DMS53 treated with DMSO at 0.1 percent for 48 hours (cell line): ENCODE results near the gene ACAD11.
A peak's percentile ranks its signal among the peaks of the same experiment; 100 is the strongest.
"Not testable (repeated sequence)": the region's sequence is repeated elsewhere in the genome, so short reads cannot be mapped to it uniquely, and the experiment has no call there.

Experiments used
- DNase-seq: peaks from one replicate; lab custom pipeline; 2025; ENCODE audit not compliant: unreplicated experiment; lab: John Stamatoyannopoulos, UW

The ACAD11 gene

DNA sequence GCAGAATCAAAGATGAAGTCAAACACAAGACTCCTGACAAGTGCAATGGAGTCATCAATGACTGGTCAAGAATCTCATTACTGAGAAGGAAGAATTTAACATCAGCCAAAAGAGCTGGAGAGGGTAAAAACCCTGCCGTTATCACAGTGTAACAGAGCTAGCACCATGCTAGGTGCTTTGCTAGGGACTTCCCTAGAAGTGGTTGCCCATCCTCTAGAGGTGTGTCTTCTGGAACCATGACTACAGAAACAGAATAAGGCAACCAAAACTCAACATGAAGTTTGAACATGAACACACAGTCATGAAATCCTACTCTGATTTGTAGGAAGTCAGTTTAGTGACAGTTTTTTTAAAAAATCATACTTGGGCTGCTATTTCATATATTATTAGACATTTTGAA, 9.5 kb downstream of the ACAD11 start:
- no peak for DNase-seq

GRCh38 chr3:132645058-132645457, 14.6 kb downstream of the ACAD11 start:
- DNase-seq = peak; percentile 61

- DNase-seq = no peak
Observed at GRCh38 chr3:132643366-132643765, 16.2 kb downstream of the ACAD11 start.

- DNase-seq = no peak
Observed at GRCh38 chr3:132642539-132642847, 17.1 kb downstream of the ACAD11 start.

- DNase-seq = peak; percentile 34
Observed at GRCh38 chr3:132641837-132642538, 17.6 kb downstream of the ACAD11 start.

- DNase-seq = not testable (repeated sequence)
Observed at GRCh38 chr3:132641427-132641826, 18.2 kb downstream of the ACAD11 start.

GRCh38 chr3:132638706-132639105, 20.9 kb downstream of the ACAD11 start:
- DNase-seq = no peak

GRCh38 chr3:132637590-132637989, 22.0 kb downstream of the ACAD11 start:
- DNase-seq = no peak

DNA sequence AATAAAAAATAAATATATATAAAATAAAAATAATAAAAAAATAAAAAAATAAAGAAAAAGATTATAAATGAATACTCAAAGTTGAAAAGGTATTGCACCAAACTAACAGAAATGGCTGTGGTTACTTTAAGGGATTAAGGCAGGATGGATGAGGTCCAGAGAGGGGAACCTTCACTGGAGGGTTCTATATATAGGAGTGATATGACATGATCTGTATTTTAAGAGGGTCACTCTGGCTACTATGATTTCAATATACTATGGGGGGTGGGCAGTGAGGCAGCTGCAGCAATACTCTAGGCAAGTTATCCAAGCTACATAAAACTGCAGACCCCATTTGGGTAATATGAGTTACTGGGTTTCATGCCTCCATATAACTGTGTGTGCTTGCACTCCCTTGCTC, 24.6 kb downstream of the ACAD11 start:
- DNase-seq = no peak

DNA sequence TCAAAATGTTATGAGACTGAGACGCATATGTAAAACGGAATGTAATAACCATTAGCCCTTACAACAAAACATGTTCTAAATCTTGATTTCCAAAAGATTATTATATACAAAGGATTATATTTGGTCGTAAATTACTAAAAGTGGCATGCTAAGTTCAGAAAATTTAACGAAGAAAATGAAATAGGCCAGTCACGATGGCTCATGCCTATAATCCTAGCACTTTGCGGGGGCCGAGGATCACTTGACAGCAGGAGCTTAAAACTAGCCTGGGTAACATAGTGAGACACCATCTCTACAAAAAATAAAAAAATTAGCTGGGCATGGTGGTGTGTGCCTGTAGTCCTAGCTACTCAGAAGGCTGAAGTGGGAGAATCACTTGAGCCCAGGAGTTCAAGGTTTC, 29.0 kb downstream of the ACAD11 start:
- DNase-seq = no peak

DNA sequence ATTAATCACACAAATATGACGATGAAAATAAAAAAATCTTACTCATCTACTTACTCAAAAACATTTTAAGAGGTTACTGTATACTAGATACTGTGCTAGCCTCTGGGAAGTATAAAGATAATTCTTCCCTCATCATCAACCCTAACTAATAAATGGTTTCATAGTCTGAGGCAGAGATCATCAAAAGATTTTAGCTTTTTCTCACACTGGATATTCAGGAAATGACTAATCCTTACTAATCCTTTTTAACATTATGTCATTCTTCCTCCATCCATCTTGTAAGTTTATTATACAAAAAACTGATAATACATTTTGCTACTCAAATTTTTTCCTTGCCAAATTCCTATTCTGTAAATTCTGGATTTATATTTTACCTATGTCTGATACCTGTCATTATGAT, 29.7 kb downstream of the ACAD11 start:
- no peak for DNase-seq

DNA sequence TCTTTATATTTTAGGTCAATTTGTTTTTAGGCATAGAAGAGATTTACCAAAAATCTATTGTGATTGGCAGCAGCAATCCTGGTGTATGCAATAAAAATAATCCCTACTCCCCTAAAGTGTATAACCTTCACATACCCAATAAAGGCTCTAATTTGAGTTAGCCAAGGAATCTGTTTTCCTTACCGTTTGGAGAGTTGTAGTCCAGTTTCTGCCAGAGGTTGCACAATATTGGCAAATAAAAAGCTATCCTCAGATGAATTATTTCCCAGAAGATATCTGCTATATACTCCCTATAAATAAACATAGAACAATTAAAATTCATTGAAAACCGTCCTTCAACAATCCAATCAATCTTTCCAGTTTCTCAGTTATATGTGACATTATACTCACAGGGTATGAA, 31.5 kb downstream of the ACAD11 start:
- DNase-seq = no peak

DNA sequence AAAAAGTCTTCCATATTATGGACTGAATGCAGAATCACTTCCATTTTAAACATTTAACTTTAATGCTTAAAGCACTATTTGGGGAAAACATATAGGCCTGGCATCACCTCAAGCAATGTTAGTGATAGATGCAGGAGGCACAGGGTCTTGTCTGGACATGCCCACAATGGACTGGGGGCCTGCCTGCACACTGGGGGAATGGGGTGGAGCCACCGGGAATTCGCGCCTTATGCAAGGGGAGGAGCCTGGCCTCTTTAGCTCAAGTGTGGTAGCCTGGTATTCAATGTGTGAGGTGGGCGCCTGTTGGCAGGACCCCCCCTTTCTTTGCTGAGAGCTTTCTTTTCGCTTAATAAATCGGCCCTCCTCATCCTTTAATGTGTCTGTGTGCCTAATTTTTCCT, 32.7 kb downstream of the ACAD11 start:
- DNase-seq = no peak

GRCh38 chr3:132625613-132626012, 34.0 kb downstream of the ACAD11 start:
- no peak for DNase-seq

DNA sequence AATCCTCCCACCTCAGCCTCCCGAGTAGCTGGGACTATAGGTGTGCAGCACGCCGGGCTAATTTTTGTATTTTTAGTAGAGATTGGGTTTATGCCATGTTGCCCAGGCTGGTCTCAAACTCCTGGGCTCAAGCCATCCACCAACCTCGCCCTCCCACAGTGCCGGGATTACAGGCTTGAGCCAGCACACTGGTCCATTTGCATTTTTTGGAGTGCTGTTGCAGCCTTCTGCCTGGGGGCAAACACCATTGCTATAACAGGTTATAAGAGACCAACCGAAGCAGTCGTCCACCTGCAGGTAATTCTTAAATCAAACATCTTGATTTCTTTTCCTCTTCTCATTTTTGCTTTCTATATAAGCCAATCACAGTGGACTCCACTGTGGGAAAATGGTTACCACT, 34.8 kb downstream of the ACAD11 start:
- DNase-seq = no peak

GRCh38 chr3:132623646-132624045, 36.0 kb downstream of the ACAD11 start:
- DNase-seq = no peak

DNA sequence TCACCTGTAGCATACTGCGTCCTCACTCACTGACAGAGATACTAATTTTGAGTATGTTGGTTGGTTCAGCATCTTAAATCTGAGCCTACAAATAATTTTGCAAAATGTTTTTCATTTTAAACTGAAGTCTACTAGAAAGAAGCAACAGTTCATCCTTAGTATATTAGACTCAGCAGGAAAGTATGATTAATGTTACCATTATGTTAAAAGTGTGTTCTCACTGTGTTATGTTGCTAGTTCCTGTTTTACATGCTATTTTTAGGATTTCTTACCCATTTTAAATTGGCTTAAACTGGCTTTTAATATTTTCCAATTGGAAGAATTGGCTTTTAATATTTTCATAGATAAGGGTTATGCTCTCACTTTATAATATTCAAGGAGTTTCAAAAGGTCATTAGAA, 36.8 kb downstream of the ACAD11 start:
- DNase-seq = no peak

GRCh38 chr3:132622148-132622547, 37.5 kb downstream of the ACAD11 start:
- no peak for DNase-seq

- no peak for DNase-seq
Observed at GRCh38 chr3:132616780-132617179, 42.8 kb downstream of the ACAD11 start.

DNA sequence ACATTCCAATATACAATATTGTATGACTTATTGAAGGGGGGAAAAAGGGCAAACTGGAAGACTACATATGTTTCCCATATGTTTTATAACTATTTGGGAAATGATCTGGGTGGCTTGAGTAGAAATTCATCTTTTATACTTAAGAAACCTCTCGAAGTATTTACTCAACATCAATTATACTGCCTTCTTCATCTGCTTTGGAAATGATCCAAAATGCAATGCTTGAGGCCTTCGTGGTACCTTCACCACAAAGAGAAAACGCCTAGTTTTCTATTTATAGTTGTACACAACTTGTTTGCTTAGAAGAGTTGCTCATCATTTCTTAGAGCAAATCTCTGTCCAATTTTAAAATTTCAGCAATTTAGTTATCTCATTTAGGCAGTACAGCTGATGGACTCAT, 43.7 kb downstream of the ACAD11 start:
- no peak for DNase-seq

DNA sequence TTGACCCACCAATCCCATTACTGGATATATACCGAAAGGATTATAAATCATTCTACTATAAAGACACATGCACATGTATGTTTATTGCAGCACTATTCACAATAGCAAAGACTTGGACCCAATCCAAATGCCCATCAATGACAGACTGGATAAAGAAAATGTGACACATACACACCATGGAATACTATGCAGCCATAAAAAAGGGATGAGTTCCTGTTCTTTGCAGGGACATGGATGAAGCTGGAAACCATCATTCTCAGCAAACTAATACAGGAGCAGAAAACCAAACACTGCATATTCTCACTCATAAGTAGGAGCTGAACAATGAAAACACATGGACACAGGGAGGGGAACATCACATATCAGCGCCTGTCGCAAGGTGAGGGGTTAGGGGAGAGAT, 44.3 kb downstream of the ACAD11 start:
- DNase-seq = not testable (repeated sequence)

DNA sequence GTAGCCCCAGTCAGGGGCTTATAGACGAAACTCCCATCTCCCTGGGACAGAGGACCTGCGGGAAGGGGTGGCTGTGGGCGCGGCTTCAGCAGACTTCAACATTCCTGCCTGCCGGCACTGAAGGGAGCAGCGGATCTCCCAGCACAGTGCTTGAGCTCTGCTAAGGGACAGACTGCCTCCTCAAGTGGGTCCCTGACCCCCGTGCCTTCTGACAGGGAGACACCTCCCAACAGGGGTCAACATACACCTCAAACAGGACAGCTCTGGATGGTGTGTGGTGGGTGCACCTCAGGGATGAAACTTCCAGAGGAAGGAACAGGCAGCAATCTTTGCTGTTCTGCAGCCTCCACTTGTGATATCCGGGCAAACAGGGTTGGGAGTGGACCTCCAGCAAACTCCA, 53.0 kb downstream of the ACAD11 start:
- DNase-seq = not testable (repeated sequence)

- no peak for DNase-seq
Observed at GRCh38 chr3:132606085-132606484, 53.5 kb downstream of the ACAD11 start.

GRCh38 chr3:132605374-132605792, 54.2 kb downstream of the ACAD11 start:
- no peak for DNase-seq
